NCI-H187 treated with DMSO at 0.1 percent for 48 hours (cell line): ENCODE measurements around the gene VARS1.
"Not testable (repeated sequence)": the region's sequence is repeated elsewhere in the genome, so short reads cannot be mapped to it uniquely, and the experiment has no call there.

Experiments used
- DNase-seq: peaks from one replicate; lab custom pipeline; 2025; lab: John Stamatoyannopoulos, UW

Gene VARS1

GRCh38 chr6:31795616-31796298, at the start of gene VARS1:
TSS of gene VARS1 (minus strand) at chr6:31795752. CDS start at chr6:31795217, 535 bp downstream.
- no peak for DNase-seq

- no peak for DNase-seq
These were observed 49.0 kb upstream of the VARS1 start for GRCh38 chr6:31844507-31844906.

- DNase-seq, result no peak
These were observed 46.5 kb upstream of the VARS1 start for GRCh38 chr6:31842053-31842452.

GRCh38 chr6:31839779-31840126, 44.2 kb upstream of the VARS1 start:
- not testable (repeated sequence) for DNase-seq

- DNase-seq, result no peak
These were observed 43.4 kb upstream of the VARS1 start for GRCh38 chr6:31838968-31839367.

- not testable (repeated sequence) for DNase-seq
These were observed 42.6 kb upstream of the VARS1 start for GRCh38 chr6:31838114-31838553.

GRCh38 chr6:31837369-31838113, 42.0 kb upstream of the VARS1 start:
- no peak for DNase-seq

- no peak for DNase-seq
These were observed 41.2 kb upstream of the VARS1 start for GRCh38 chr6:31836474-31837368.

GRCh38 chr6:31836047-31836473, 40.5 kb upstream of the VARS1 start:
- DNase-seq, result no peak

- DNase-seq, result peak; percentile 72
These were observed 39.1 kb upstream of the VARS1 start for GRCh38 chr6:31834367-31835250.

GRCh38 chr6:31831350-31832215, 36.0 kb upstream of the VARS1 start:
- no peak for DNase-seq

- DNase-seq, result no peak
These were observed 35.4 kb upstream of the VARS1 start for GRCh38 chr6:31830886-31831335.

GRCh38 chr6:31829633-31830283, 34.2 kb upstream of the VARS1 start:
- no peak for DNase-seq

- peak; percentile 94 for DNase-seq
These were observed 31.9 kb upstream of the VARS1 start, which contains the start of gene HSPA1B for GRCh38 chr6:31827286-31828079. TSS of gene HSPA1B (plus strand) at chr6:31827738. CDS start at chr6:31827951, 213 bp downstream.

- DNase-seq, result no peak
These were observed 31.3 kb upstream of the VARS1 start for GRCh38 chr6:31826793-31827285.

- no peak for DNase-seq
These were observed 30.0 kb upstream of the VARS1 start for GRCh38 chr6:31825553-31825952.

- DNase-seq, result not testable (repeated sequence)
These were observed 28.1 kb upstream of the VARS1 start for GRCh38 chr6:31823592-31824196.
